Measurements from ENCODE around the gene MPDZ.

GRCh38 chr9:13267743-13268142 is 11.7 kb downstream of the MPDZ start:
- TF ChIP-seq CTCF (IDR thresholded peaks at IDR 0.05 in 4 of 5, conservative IDR thresholded peaks at IDR 0.05 in 1 of 5) (no peak), POLR2A (IDR thresholded peaks at IDR 0.05) (peak in 1 of 2 donors; percentile 19)

Measured in gastrocnemius medialis (tissue), 4 donors.